Mesodermal cell (in vitro differentiated cells): ENCODE measurements around the gene FGD3.
"Not testable (repeated sequence)": the region's sequence is repeated elsewhere in the genome, so short reads cannot be mapped to it uniquely, and the experiment has no call there.

Experiments used
- H3K27ac ChIP-seq: 2 replicates; pipeline ENCODE4 v1.7.0; 2013; ENCODE audit warnings: mild to moderate bottlenecking, low read depth, low read length, moderate library complexity; ENCODE audit not compliant: severe bottlenecking
- H3K36me3 ChIP-seq: 2 replicates; pipeline ENCODE4 v1.7.1; 2013; ENCODE audit warnings: mild to moderate bottlenecking, low read length, moderate library complexity; ENCODE audit not compliant: control insufficient read depth, insufficient read depth
- H3K4me1 ChIP-seq: one replicate; pipeline ENCODE4 v1.7.1; 2013; ENCODE audit warnings: mild to moderate bottlenecking, low read length; ENCODE audit not compliant: insufficient read depth, control insufficient read depth, poor library complexity, severe bottlenecking
- H3K4me3 ChIP-seq: 2 replicates; pipeline ENCODE4 v1.7.0; 2013; ENCODE audit warnings: low read length, control low read depth, mild to moderate bottlenecking; ENCODE audit not compliant: insufficient read depth, poor library complexity, severe bottlenecking; ENCODE audit errors: extremely low read depth
- H3K9me3 ChIP-seq: 2 replicates; pipeline ENCODE4 v1.7.1; 2013; ENCODE audit warnings: mild to moderate bottlenecking, low read length, moderate library complexity; ENCODE audit not compliant: control insufficient read depth
- WGBS, 2 experiments: methylation state at CpG; one replicate each; pipeline ENCODE4 v1.1.5; 2013; ENCODE audit warnings: missing lambda C conversion rate in 2 of 2; ENCODE audit not compliant: insufficient coverage in 2 of 2; 5-methylcytosine and 5-hydroxymethylcytosine counted together

Gene FGD3

GRCh38 chr9:92992549-92992948, 45.2 kb downstream of the FGD3 start:
- Histone ChIP-seq H3K4me3 (no peak overlapping the region), H3K4me1 (no peaks in the 10 kb centered on the region), H3K36me3 (no peaks in the 10 kb centered on the region), H3K9me3 (peaks cover 14% of the 10 kb centered on the region), H3K27ac (no peak overlapping the region)
- WGBS, 2 experiments = 33 to 40% methylated on average over 1 of the region's 4 CpGs

DNA sequence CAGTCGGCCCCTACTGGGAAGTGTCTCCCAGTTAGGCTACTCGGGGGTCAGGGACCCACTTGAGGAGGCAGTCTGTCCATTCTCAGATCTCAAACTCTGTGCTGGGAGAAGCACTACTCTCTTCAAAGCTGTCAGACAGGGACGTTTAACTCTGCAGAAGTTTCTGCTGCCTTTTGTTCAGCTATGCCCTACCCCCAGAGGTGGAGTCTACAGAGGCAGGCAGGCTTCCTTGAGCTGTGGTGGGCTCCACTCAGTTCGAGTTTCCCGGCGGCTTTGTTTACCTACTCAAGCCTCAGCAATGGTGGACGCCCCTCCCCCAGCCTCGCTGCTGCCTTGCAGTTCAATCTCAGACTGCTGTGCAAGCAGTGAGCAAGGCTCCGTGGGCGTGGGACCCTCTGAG, 51.5 kb downstream of the FGD3 start:
- H3K4me1 ChIP-seq, H3K9me3 ChIP-seq, H3K36me3 ChIP-seq, H3K4me3 ChIP-seq, H3K27ac ChIP-seq: not testable (repeated sequence)
- WGBS, 2 experiments = 95% methylated on average over 7 to 10 of the region's 10 CpGs

DNA sequence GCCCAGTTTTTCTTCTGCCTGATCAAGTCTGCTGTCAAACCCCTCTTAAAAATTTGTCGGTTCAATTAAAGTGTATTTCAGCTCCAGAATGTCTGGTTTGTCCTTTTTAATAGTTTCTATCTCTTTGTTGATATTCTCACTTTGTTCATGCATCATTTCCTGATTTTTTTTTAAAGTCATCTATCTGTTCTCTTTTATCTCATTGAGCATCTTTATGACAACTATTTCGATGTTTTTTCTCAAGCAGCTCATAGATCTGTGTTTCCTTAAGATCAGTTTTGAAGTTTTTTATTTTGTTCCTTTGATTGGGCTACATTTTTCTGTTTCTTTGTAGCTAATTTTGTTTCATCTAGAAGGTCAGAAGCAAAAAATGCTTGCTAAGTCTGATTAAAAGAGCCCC, 53.7 kb downstream of the FGD3 start:
- H3K9me3 ChIP-seq = no peaks in the 10 kb centered on the region
- H3K4me3 ChIP-seq = no peak overlapping the region
- 71% methylated on average over 1 of the region's 2 CpGs; no CpG with 5 or more reads in 1 of the 2 experiments for WGBS, 2 experiments
- no peaks in the 10 kb centered on the region for H3K4me1 ChIP-seq
- no peak overlapping the region for H3K27ac ChIP-seq
- H3K36me3 ChIP-seq = no peaks in the 10 kb centered on the region

- H3K4me1 ChIP-seq = no peaks in the 10 kb centered on the region
- H3K36me3 ChIP-seq = no peaks in the 10 kb centered on the region
- H3K27ac ChIP-seq = no peak overlapping the region
- H3K4me3 ChIP-seq = no peak overlapping the region
- 91 to 96% methylated on average over 3 to 6 of the region's 8 CpGs for WGBS, 2 experiments
- no peaks in the 10 kb centered on the region for H3K9me3 ChIP-seq
Observed at GRCh38 chr9:93002700-93003099, 55.4 kb downstream of the FGD3 start.

DNA sequence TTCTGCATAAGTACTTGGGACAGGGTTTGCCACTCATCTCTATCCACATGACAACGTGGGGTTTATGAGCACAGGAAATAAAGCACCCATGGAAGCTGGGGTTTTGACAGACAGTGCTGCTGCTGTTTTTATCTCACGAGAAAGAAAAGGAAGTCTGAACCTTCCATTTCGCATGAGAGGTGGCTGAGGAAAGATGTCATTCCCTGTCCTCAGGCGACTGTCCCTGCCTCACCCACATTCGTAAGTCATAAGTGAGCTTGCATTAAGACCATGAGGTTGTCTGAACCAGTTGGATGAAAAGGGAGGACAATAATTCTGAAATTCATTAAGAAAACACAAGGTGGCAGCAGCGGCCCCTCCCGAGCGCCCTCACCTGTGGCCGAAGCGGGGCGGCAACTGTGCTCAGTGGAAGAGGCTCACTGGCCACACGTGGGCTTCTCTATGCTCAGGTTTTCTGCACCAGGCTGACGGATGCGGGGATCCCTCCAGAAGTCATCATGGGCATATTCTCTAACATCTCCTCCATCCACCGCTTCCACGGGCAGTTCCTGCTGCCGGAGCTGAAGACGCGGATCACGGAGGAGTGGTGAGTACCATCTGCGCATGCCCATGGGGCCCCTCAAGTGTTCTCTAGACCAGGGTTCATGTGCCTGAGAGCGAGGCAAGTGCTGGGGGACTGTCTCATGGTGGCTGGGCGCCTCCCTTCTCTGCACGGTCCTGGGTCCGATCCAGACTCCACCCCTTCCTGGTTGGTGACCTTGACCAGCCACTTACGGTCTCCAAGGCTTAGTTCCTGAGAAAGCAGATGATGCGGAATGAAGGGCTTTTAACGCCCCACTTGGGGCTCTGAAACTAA, 56.5 kb downstream of the FGD3 start:
- Histone ChIP-seq H3K4me1 (no peaks in the 10 kb centered on the region), H3K36me3 (no peaks in the 10 kb centered on the region), H3K27ac (no peak overlapping the region), H3K4me3 (no peak overlapping the region), H3K9me3 (no peaks in the 10 kb centered on the region)
- 63 to 69% methylated on average over 24 to 25 of the region's 28 CpGs for WGBS, 2 experiments

DNA sequence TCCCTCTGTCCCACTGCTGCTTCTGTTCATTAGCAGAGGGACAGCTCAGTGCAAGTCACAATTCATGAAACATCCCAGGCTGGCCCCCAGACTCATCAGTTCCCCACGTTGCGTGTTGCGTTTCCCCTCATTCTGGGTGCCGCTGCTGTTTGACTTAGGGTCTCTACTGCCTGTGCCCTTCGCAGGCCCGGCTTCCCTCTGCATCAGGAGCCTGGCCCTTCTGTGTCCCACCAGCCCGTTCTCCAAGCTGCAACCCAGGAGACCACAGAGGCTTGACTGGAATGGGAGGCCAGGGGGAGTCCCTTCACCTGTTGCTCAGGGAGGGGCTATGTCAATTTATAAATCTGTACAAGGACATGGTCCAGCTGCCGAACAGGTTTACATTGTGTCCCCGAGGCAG, 57.2 kb downstream of the FGD3 start:
- Histone ChIP-seq H3K4me3 (no peak overlapping the region), H3K4me1 (no peaks in the 10 kb centered on the region), H3K27ac (no peak overlapping the region), H3K9me3 (no peaks in the 10 kb centered on the region), H3K36me3 (no peaks in the 10 kb centered on the region)
- WGBS, 2 experiments = 82 to 90% methylated on average over 8 to 9 of the region's 9 CpGs

- H3K4me1 ChIP-seq = no peaks in the 10 kb centered on the region
- H3K27ac ChIP-seq = no peak overlapping the region
- H3K9me3 ChIP-seq = no peaks in the 10 kb centered on the region
- 88 to 90% methylated on average over 11 of the region's 12 CpGs for WGBS, 2 experiments
- H3K4me3 ChIP-seq = no peak overlapping the region
- H3K36me3 ChIP-seq = no peaks in the 10 kb centered on the region
Observed at GRCh38 chr9:93005876-93006275, 58.6 kb downstream of the FGD3 start.

- WGBS, 2 experiments = 85% methylated on average over 10 to 11 of the region's 12 CpGs
- no peaks in the 10 kb centered on the region for H3K9me3 ChIP-seq
- H3K27ac ChIP-seq = no peak overlapping the region
- no peaks in the 10 kb centered on the region for H3K36me3 ChIP-seq
- H3K4me3 ChIP-seq = no peak overlapping the region
- H3K4me1 ChIP-seq = no peaks in the 10 kb centered on the region
Observed at GRCh38 chr9:93007529-93008058, 60.3 kb downstream of the FGD3 start.

DNA sequence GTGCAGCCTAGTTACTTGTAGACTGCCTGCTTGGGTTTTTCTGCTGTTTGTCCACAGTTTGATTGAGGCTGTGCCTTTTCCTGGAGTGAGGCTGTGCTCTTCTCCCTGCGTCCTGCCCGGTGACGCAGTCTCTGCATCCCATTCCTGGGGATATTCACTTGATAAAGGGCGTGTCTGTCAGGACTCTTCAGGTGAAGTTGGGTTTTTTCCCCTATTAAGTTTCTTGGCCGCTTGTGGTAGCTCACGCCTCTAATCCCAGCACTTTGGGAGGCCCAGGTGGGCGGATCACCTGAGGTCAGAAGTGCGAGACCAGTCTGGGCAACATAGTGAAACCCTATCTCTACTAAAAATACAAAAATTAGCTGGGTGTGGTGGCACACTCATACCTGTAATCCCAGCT, 61.1 kb downstream of the FGD3 start:
- WGBS, 2 experiments = 87 to 90% methylated on average over 5 to 6 of the region's 8 CpGs
- Histone ChIP-seq H3K27ac (no peak overlapping the region), H3K4me1 (no peaks in the 10 kb centered on the region), H3K36me3 (no peaks in the 10 kb centered on the region), H3K4me3 (no peak overlapping the region), H3K9me3 (no peaks in the 10 kb centered on the region)

DNA sequence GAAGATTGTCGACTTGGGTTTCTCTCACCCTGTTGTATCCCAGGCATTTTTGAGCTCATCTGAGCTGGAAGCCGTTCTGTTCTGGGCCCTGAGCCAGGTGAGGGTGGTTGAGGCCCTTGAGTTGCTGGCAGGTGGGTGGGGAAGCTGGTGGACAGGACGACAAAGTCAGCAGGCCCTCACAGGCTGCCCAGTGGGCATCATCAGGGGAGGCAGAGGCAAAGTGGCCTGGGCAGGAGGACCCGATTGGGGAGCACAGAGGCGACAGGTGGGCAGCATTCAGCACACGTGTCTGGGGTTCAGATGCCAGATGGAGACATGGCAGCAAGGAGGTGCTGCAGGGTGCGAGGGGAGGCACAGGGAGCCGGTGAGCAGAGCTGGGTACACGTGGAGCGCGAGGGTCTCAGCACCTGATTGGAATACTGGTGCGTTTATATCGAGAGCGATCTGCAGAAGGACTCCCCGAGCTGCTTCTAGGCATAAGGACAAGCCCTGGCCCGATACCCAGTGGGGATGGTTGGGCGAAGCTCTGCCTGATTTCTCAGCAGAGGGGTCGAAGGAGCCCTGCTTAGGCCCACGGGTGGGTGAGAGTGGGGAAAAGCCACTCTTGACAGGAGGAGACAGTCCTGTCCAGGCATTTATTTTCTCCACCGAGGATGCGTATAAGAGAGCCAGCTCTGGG, 62.2 kb downstream of the FGD3 start:
- H3K4me3 ChIP-seq = no peak overlapping the region
- H3K27ac ChIP-seq = no peak overlapping the region
- no peaks in the 10 kb centered on the region for H3K9me3 ChIP-seq
- 87 to 88% methylated on average over 20 to 21 of the region's 21 CpGs for WGBS, 2 experiments
- H3K36me3 ChIP-seq = no peaks in the 10 kb centered on the region
- no peaks in the 10 kb centered on the region for H3K4me1 ChIP-seq

- no peaks in the 10 kb centered on the region for H3K36me3 ChIP-seq
- no peaks in the 10 kb centered on the region for H3K4me1 ChIP-seq
- WGBS, 2 experiments = 81 to 92% methylated on average over 12 to 13 of the region's 13 CpGs
- no peak overlapping the region for H3K4me3 ChIP-seq
- H3K9me3 ChIP-seq = no peaks in the 10 kb centered on the region
- H3K27ac ChIP-seq = no peak overlapping the region
Observed at GRCh38 chr9:93010056-93010455, 62.7 kb downstream of the FGD3 start.
